Mammary epithelial cell (primary cell): ENCODE results near the gene WDR27.

Experiments used
- EZH2 ChIP-seq: IDR thresholded peaks from 2 replicates; pipeline ENCODE4 v1.6.1; 2012; ENCODE audit warnings: low read length, inconsistent platforms, borderline replicate concordance
- TF ChIP-seq, protein P1 (sequence below), 2 donors: IDR thresholded peaks in 1 of 2; conservative IDR thresholded peaks in 1 of 2; 2 replicates each; pipeline ENCODE4 v1.5.1; 2011 to 2012; ENCODE audit warnings: inconsistent platforms in 2 of 2, low read length in 2 of 2, mild to moderate bottlenecking in 2 of 2, control low read depth in 1 of 2, low read depth in 1 of 2; ENCODE audit not compliant: insufficient read depth in 1 of 2; ENCODE audit errors: extremely low read depth in 1 of 2

DNA sequence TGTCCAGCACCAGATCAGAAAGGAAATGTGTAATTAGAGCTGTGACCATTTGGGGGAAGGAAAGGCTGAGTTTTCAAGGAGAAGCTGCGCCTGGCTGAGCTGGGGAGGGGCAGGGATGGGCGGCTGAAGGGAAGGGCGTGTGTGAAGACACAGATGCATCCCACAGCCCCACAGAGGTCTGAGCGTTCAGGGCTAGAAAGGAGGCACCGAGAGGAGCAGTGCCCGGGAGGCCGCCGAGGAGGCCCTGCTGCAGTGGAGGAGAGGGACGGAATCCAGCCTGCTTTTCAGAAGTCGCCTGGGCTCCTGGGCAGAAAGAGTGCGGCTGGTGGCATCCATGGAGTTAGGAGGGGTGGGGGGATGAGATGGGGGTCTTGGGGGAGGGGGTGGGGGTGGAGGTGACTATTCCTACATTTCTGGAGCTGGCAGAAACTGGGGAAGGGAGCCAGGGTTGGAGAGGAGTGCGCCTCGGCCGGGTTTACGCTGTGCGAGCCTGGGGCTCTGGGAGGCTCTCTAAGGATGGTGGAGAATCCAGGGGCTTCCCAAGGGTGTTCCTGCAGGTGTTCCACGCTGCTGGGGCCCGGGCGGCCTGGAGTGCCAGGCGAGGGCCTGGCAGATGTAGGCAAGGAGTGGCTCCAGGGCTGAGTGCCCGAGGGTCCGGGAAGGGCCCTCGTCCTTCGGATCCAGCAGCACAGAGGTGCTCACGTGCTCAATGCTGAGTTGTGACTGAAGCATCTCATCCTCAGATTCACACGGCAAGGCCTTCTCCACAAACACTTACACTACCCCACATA, 41.8 kb downstream of the WDR27 start:
- TF ChIP-seq, protein P1, sequence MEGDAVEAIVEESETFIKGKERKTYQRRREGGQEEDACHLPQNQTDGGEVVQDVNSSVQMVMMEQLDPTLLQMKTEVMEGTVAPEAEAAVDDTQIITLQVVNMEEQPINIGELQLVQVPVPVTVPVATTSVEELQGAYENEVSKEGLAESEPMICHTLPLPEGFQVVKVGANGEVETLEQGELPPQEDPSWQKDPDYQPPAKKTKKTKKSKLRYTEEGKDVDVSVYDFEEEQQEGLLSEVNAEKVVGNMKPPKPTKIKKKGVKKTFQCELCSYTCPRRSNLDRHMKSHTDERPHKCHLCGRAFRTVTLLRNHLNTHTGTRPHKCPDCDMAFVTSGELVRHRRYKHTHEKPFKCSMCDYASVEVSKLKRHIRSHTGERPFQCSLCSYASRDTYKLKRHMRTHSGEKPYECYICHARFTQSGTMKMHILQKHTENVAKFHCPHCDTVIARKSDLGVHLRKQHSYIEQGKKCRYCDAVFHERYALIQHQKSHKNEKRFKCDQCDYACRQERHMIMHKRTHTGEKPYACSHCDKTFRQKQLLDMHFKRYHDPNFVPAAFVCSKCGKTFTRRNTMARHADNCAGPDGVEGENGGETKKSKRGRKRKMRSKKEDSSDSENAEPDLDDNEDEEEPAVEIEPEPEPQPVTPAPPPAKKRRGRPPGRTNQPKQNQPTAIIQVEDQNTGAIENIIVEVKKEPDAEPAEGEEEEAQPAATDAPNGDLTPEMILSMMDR (conservative IDR thresholded peaks at IDR 0.05 in 1 of 2, IDR thresholded peaks at IDR 0.05 in 1 of 2; ENCODE audit: extremely low read depth in 1 of 2, insufficient read depth in 1 of 2, low read depth in 1 of 2, low read length in 2 of 2) = no peak
- no peak for TF ChIP-seq EZH2
